WTC11 (cell line): ENCODE results near the gene RTEL1. TPM values are rescaled to one million over a fixed set of nuclear protein-coding genes. Genes with fewer than 3 reads are reported as not detected.

Experiments
- ATAC-seq: fragments of 200-7000 bp; cut with Tn5 transposase; 2 replicates; pipeline ENCODE4 v1.10.0; 2021; ENCODE audit warnings: mild to moderate bottlenecking, moderate library complexity
- CTCF ChIA-PET: fragments of 300-600 bp; sonication (Branson Sonifier 250); formaldehyde crosslinking; loops from one replicate; lab custom pipeline; 2021; ENCODE audit warnings: antibody characterized with exemption; lab: Charles Lee
- POLR2A ChIA-PET: fragments of 350-600 bp; sonication (Branson Sonifier 250); formaldehyde crosslinking; loops from one replicate; lab custom pipeline; 2021; ENCODE audit warnings: antibody characterized with exemption; lab: Charles Lee
- DNase-seq: peaks from one replicate; pipeline ENCODE4 v3.0.0; 2021; ENCODE audit warnings: low spot score
- H3K27ac Mint-ChIP-seq: 2 replicates; pipeline ENCODE4 v1.8.0; 2021; ENCODE audit warnings: mixed read lengths
- H3K27me3 Mint-ChIP-seq: 2 replicates; pipeline ENCODE4 v1.8.0; 2021; ENCODE audit warnings: low read depth, mild to moderate bottlenecking, moderate library complexity, mixed read lengths
- H3K36me3 Mint-ChIP-seq: 2 replicates; pipeline ENCODE4 v1.8.0; 2021; ENCODE audit warnings: mixed read lengths
- H3K4me1 Mint-ChIP-seq: 2 replicates; pipeline ENCODE4 v1.8.0; 2022; ENCODE audit warnings: mixed read lengths
- H3K4me3 Mint-ChIP-seq: 2 replicates; pipeline ENCODE4 v1.8.0; 2021; ENCODE audit warnings: mild to moderate bottlenecking, moderate library complexity, mixed read lengths
- H3K9me3 Mint-ChIP-seq: 2 replicates; pipeline ENCODE4 v1.8.0; 2021; ENCODE audit warnings: mixed read lengths
- CBFB ChIP-seq: sonication (generic); formaldehyde crosslinking; IDR thresholded peaks from 2 replicates; pipeline ENCODE4 v1.8.1; 2022; ENCODE audit warnings: mild to moderate bottlenecking, low read depth, missing genetic modification reagents
- ESRRA ChIP-seq: sonication (generic); formaldehyde crosslinking; IDR thresholded peaks from 2 replicates; pipeline ENCODE4 v1.8.1; 2022; ENCODE audit warnings: mild to moderate bottlenecking, missing genetic modification reagents, borderline replicate concordance
- JUN ChIP-seq: sonication (generic); formaldehyde crosslinking; IDR thresholded peaks from 2 replicates; pipeline ENCODE4 v1.8.0; 2023; ENCODE audit warnings: mild to moderate bottlenecking, missing genetic modification reagents
- MYBL2 ChIP-seq: sonication (generic); formaldehyde crosslinking; IDR thresholded peaks from 2 replicates; pipeline ENCODE4 v1.8.1; 2023; ENCODE audit warnings: mild to moderate bottlenecking, moderate library complexity, missing genetic modification reagents
- NFE2L1 ChIP-seq: sonication (generic); formaldehyde crosslinking; IDR thresholded peaks from 2 replicates; pipeline ENCODE4 v1.8.1; 2023; ENCODE audit warnings: missing genetic modification reagents
- NFYB ChIP-seq: sonication (generic); formaldehyde crosslinking; conservative IDR thresholded peaks from 2 replicates; pipeline ENCODE4 v1.8.0; 2022; ENCODE audit warnings: low read depth, missing genetic modification reagents
- RELA ChIP-seq: sonication (generic); formaldehyde crosslinking; IDR thresholded peaks from 2 replicates; pipeline ENCODE4 v1.8.1; 2022; ENCODE audit warnings: missing genetic modification reagents, mild to moderate bottlenecking, borderline replicate concordance
- SMAD4 ChIP-seq: sonication (generic); formaldehyde crosslinking; IDR thresholded peaks from 2 replicates; pipeline ENCODE4 v1.8.0; 2022; ENCODE audit warnings: mild to moderate bottlenecking, missing genetic modification reagents
- TCF7 ChIP-seq: sonication (generic); formaldehyde crosslinking; IDR thresholded peaks from 2 replicates; pipeline ENCODE4 v1.8.0; 2022; ENCODE audit warnings: mild to moderate bottlenecking, low read depth, missing genetic modification reagents, moderate library complexity
- TP53 ChIP-seq: sonication (generic); formaldehyde crosslinking; IDR thresholded peaks from 2 replicates; pipeline ENCODE4 v1.8.1; 2023; ENCODE audit warnings: mild to moderate bottlenecking, missing genetic modification reagents
- ZNF138 ChIP-seq: sonication (generic); formaldehyde crosslinking; conservative IDR thresholded peaks from 2 replicates; pipeline ENCODE4 v1.8.1; 2022; ENCODE audit warnings: mild to moderate bottlenecking, moderate library complexity, missing genetic modification reagents
- ZNF219 ChIP-seq: sonication (generic); formaldehyde crosslinking; IDR thresholded peaks from 2 replicates; pipeline ENCODE4 v1.8.0; 2023; ENCODE audit warnings: missing genetic modification reagents, mild to moderate bottlenecking, borderline replicate concordance
- ZNF396 ChIP-seq: fragments of 250-450 bp; sonication (Bioruptor Pico); IDR thresholded peaks from 2 replicates; pipeline ENCODE4 v1.8.0; 2021; ENCODE audit warnings: mild to moderate bottlenecking, moderate library complexity, borderline replicate concordance
- total RNA-seq: library from RNA; stranded (reverse); gene quantifications from 3 replicates; pipeline ENCODE4 v1.2.3, GENCODE V29; 2021
- TF ChIP-seq, protein P1 (sequence below): sonication (generic); formaldehyde crosslinking; IDR thresholded peaks from 2 replicates; pipeline ENCODE4 v1.8.1; 2023; ENCODE audit warnings: mild to moderate bottlenecking, missing genetic modification reagents, moderate library complexity
- TF ChIP-seq, protein P2 (sequence below): fragments of 250-450 bp; sonication (Bioruptor Pico); IDR thresholded peaks from 2 replicates; pipeline ENCODE4 v1.8.0; 2021; ENCODE audit warnings: mild to moderate bottlenecking
- TF ChIP-seq, protein P3 (sequence below): sonication (generic); formaldehyde crosslinking; IDR thresholded peaks from 2 replicates; pipeline ENCODE4 v1.8.0; 2022; ENCODE audit warnings: mild to moderate bottlenecking, missing genetic modification reagents
- TF ChIP-seq, protein P4 (sequence below): sonication (generic); formaldehyde crosslinking; IDR thresholded peaks from 2 replicates; pipeline ENCODE4 v1.8.1; 2022; ENCODE audit warnings: mild to moderate bottlenecking, moderate library complexity, missing genetic modification reagents
- TF ChIP-seq, protein P5 (sequence below): fragments of 250-450 bp; sonication (Bioruptor Pico); IDR thresholded peaks from 2 replicates; pipeline ENCODE4 v1.9.0; 2021; ENCODE audit warnings: moderate library complexity, mild to moderate bottlenecking, inconsistent platforms, borderline replicate concordance
- TF ChIP-seq, protein P6 (sequence below): fragments of 250-450 bp; sonication (Bioruptor Pico); IDR thresholded peaks from 2 replicates; pipeline ENCODE4 v1.9.0; 2021; ENCODE audit warnings: mild to moderate bottlenecking
- TF ChIP-seq, protein P7 (sequence below): sonication (generic); formaldehyde crosslinking; IDR thresholded peaks from 2 replicates; pipeline ENCODE4 v1.8.0; 2022; ENCODE audit warnings: mild to moderate bottlenecking, missing genetic modification reagents
- TF ChIP-seq, protein P8 (sequence below): sonication (generic); formaldehyde crosslinking; IDR thresholded peaks from 2 replicates; pipeline ENCODE4 v1.8.1; 2023; ENCODE audit warnings: mild to moderate bottlenecking, missing genetic modification reagents

RTEL1 gene
- total RNA-seq, 1 experiment from 2014 or later, result 44.9 TPM

DNA sequence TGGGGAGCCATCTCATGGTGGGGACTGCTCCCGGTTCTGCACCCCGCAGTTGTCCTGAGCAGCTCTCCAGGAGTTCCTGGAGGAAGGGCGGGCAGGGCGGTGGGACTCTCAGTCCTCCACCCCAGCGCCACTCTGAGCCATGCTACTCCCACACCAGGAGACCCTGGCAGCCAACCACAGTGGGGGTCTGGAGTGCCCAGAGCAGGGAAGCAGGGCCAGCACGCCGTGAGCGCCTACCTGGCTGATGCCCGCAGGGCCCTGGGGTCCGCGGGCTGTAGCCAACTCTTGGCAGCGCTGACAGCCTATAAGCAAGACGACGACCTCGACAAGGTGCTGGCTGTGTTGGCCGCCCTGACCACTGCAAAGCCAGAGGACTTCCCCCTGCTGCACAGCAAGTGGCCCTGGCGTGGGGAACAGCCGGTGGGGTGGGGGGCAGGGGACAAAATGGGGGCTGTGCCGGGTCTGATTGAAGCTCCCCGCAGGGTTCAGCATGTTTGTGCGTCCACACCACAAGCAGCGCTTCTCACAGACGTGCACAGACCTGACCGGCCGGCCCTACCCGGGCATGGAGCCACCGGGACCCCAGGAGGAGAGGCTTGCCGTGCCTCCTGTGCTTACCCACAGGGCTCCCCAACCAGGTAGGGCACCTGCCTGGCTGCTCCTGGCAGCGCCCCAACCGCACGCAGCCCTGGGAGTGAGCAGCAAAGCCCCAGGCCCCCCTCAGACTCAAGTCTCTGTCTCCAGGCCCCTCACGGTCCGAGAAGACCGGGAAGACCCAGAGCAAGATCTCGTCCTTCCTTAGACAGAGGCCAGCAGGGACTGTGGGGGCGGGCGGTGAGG is 36.7 kb downstream of the RTEL1 start:
- peaks cover 14% of the 10 kb centered on the region for H3K36me3 Mint-ChIP-seq
- H3K4me1 Mint-ChIP-seq, result peaks cover 7% of the 10 kb centered on the region
- H3K27me3 Mint-ChIP-seq, result peaks cover 3% of the 10 kb centered on the region; the same call in 1 of the 2 replicates
- POLR2A ChIA-PET, result no interaction called here
- H3K4me3 Mint-ChIP-seq, result no peak overlapping the region
- no peaks in the 10 kb centered on the region for H3K9me3 Mint-ChIP-seq
- CTCF ChIA-PET, result no interaction called here
- ATAC-seq (no peak), DNase-seq (no peak)
- no peak overlapping the region for H3K27ac Mint-ChIP-seq
- no peak for TF ChIP-seq TP53 (CRISPR knock-in tag)
- TF ChIP-seq, protein P1, sequence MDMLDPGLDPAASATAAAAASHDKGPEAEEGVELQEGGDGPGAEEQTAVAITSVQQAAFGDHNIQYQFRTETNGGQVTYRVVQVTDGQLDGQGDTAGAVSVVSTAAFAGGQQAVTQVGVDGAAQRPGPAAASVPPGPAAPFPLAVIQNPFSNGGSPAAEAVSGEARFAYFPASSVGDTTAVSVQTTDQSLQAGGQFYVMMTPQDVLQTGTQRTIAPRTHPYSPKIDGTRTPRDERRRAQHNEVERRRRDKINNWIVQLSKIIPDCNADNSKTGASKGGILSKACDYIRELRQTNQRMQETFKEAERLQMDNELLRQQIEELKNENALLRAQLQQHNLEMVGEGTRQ (CRISPR knock-in tag), result no peak
- TF ChIP-seq CBFB (CRISPR knock-in tag), result no peak
- TF ChIP-seq SMAD4 (CRISPR knock-in tag), result no peak
- TF ChIP-seq, protein P2, sequence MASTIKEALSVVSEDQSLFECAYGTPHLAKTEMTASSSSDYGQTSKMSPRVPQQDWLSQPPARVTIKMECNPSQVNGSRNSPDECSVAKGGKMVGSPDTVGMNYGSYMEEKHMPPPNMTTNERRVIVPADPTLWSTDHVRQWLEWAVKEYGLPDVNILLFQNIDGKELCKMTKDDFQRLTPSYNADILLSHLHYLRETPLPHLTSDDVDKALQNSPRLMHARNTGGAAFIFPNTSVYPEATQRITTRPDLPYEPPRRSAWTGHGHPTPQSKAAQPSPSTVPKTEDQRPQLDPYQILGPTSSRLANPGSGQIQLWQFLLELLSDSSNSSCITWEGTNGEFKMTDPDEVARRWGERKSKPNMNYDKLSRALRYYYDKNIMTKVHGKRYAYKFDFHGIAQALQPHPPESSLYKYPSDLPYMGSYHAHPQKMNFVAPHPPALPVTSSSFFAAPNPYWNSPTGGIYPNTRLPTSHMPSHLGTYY (CRISPR knock-in tag), result no peak
- TF ChIP-seq, protein P3, sequence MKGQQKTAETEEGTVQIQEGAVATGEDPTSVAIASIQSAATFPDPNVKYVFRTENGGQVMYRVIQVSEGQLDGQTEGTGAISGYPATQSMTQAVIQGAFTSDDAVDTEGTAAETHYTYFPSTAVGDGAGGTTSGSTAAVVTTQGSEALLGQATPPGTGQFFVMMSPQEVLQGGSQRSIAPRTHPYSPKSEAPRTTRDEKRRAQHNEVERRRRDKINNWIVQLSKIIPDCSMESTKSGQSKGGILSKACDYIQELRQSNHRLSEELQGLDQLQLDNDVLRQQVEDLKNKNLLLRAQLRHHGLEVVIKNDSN (CRISPR knock-in tag), result no peak
- TF ChIP-seq NFYB (CRISPR knock-in tag), result no peak
- TF ChIP-seq, protein P4, sequence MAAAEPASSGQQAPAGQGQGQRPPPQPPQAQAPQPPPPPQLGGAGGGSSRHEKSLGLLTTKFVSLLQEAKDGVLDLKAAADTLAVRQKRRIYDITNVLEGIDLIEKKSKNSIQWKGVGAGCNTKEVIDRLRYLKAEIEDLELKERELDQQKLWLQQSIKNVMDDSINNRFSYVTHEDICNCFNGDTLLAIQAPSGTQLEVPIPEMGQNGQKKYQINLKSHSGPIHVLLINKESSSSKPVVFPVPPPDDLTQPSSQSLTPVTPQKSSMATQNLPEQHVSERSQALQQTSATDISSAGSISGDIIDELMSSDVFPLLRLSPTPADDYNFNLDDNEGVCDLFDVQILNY (CRISPR knock-in tag), result no peak
- TF ChIP-seq ESRRA (CRISPR knock-in tag), result no peak
- no peak for TF ChIP-seq NFE2L1 (CRISPR knock-in tag)
- TF ChIP-seq JUN (CRISPR knock-in tag), result no peak
- TF ChIP-seq, protein P5, sequence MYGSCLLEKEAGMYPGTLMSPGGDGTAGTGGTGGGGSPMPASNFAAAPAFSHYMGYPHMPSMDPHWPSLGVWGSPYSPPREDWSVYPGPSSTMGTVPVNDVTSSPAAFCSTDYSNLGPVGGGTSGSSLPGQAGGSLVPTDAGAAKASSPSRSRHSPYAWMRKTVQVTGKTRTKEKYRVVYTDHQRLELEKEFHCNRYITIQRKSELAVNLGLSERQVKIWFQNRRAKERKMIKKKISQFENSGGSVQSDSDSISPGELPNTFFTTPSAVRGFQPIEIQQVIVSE (CRISPR knock-in tag), result no peak
- no peak for TF ChIP-seq RELA (CRISPR knock-in tag)
- TF ChIP-seq, all 79 proteins: peak for 0

DNA sequence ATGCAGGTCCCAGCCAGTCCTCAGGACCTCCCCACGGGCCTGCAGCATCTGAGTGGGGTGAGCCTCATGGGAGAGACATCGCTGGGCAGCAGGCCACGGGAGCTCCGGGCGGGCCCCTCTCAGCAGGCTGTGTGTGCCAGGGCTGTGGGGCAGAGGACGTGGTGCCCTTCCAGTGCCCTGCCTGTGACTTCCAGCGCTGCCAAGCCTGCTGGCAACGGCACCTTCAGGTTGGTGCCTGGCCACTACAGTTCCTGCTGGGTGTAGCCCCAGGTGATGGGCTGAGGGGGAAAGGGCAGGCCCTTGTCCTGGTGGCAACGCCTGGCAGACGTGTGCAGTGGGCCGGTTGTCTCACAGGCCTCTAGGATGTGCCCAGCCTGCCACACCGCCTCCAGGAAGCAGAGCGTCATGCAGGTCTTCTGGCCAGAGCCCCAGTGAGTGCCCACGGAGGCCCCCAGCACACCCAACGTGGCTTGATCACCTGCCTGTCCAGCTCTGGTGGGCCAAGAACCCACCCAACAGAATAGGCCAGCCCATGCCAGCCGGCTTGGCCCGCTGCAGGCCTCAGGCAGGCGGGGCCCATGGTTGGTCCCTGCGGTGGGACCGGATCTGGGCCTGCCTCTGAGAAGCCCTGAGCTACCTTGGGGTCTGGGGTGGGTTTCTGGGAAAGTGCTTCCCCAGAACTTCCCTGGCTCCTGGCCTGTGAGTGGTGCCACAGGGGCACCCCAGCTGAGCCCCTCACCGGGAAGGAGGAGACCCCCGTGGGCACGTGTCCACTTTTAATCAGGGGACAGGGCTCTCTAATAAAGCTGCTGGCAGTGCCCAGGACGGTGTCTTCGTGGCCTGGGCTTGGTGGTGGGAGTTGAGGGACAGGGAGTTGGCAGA is 37.6 kb downstream of the RTEL1 start:
- 0 out of 2 replicates have a peak overlapping the region, but pooled peaks have one; percentile 53 for H3K4me3 Mint-ChIP-seq
- no peak for ATAC-seq
- CTCF ChIA-PET, result interaction anchor here (0.9 to 3.4 kb wide), 5 partner anchors 12 to 158 kb away, joined by 3 to 19 read pairs (median 9); partner anchors contain the start of genes ARFRP1, GMEB2, PTK6 and RTEL1
- peaks cover 7% of the 10 kb centered on the region for H3K4me1 Mint-ChIP-seq
- H3K9me3 Mint-ChIP-seq, result no peaks in the 10 kb centered on the region
- peaks cover 14% of the 10 kb centered on the region for H3K36me3 Mint-ChIP-seq
- H3K27me3 Mint-ChIP-seq, result peaks cover 3% of the 10 kb centered on the region; the same call in 1 of the 2 replicates
- peak overlapping the region; percentile 45; the same call in 1 of the 2 replicates for H3K27ac Mint-ChIP-seq
- no peak for DNase-seq
- POLR2A ChIA-PET, result interaction anchor here (0.6 to 1.3 kb wide), 4 partner anchors 8 to 152 kb away, joined by 3 to 4 read pairs (median 3); no protein-coding TSS in a partner anchor
- TF ChIP-seq MYBL2 (CRISPR knock-in tag), result no peak
- no peak for TF ChIP-seq ZNF396
- TF ChIP-seq, protein P6, sequence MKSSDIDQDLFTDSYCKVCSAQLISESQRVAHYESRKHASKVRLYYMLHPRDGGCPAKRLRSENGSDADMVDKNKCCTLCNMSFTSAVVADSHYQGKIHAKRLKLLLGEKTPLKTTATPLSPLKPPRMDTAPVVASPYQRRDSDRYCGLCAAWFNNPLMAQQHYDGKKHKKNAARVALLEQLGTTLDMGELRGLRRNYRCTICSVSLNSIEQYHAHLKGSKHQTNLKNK, result no peak
- TF ChIP-seq, protein P4 (CRISPR knock-in tag), result no peak
- no peak for TF ChIP-seq NFE2L1 (CRISPR knock-in tag)
- TF ChIP-seq, protein P7, sequence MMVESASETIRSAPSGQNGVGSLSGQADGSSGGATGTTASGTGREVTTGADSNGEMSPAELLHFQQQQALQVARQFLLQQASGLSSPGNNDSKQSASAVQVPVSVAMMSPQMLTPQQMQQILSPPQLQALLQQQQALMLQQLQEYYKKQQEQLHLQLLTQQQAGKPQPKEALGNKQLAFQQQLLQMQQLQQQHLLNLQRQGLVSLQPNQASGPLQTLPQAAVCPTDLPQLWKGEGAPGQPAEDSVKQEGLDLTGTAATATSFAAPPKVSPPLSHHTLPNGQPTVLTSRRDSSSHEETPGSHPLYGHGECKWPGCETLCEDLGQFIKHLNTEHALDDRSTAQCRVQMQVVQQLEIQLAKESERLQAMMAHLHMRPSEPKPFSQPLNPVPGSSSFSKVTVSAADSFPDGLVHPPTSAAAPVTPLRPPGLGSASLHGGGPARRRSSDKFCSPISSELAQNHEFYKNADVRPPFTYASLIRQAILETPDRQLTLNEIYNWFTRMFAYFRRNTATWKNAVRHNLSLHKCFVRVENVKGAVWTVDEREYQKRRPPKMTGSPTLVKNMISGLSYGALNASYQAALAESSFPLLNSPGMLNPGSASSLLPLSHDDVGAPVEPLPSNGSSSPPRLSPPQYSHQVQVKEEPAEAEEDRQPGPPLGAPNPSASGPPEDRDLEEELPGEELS (CRISPR knock-in tag), result no peak
- no peak for TF ChIP-seq TCF7 (CRISPR knock-in tag)
- TF ChIP-seq, protein P8, sequence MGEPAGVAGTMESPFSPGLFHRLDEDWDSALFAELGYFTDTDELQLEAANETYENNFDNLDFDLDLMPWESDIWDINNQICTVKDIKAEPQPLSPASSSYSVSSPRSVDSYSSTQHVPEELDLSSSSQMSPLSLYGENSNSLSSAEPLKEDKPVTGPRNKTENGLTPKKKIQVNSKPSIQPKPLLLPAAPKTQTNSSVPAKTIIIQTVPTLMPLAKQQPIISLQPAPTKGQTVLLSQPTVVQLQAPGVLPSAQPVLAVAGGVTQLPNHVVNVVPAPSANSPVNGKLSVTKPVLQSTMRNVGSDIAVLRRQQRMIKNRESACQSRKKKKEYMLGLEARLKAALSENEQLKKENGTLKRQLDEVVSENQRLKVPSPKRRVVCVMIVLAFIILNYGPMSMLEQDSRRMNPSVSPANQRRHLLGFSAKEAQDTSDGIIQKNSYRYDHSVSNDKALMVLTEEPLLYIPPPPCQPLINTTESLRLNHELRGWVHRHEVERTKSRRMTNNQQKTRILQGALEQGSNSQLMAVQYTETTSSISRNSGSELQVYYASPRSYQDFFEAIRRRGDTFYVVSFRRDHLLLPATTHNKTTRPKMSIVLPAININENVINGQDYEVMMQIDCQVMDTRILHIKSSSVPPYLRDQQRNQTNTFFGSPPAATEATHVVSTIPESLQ (CRISPR knock-in tag), result no peak
- no peak for TF ChIP-seq ZNF219 (CRISPR knock-in tag)
- no peak for TF ChIP-seq ZNF138 (CRISPR knock-in tag)
